RPMI7951 (cell line): ENCODE results near the gene TSEN34. TPM values are rescaled to one million over a fixed set of nuclear protein-coding genes. Genes with fewer than 3 reads are reported as not detected.
"Not testable (repeated sequence)": the region's sequence is repeated elsewhere in the genome, so short reads cannot be mapped to it uniquely, and the experiment has no call there.

Experiments used
- DNase-seq: peaks from one replicate; pipeline ENCODE4 v3.0.0-alpha.2; 2012; ENCODE audit warnings: low read depth
- total RNA-seq: library from RNA; depleted of rRNA; stranded (reverse); fragments of >200 nt; shearing (Covaris generic); gene quantifications from 2 replicates; pipeline ENCODE4 v1.2.3, GENCODE V29; 2014

Gene TSEN34
- total RNA-seq, 1 experiment from 2014 or later: 125 TPM

DNA sequence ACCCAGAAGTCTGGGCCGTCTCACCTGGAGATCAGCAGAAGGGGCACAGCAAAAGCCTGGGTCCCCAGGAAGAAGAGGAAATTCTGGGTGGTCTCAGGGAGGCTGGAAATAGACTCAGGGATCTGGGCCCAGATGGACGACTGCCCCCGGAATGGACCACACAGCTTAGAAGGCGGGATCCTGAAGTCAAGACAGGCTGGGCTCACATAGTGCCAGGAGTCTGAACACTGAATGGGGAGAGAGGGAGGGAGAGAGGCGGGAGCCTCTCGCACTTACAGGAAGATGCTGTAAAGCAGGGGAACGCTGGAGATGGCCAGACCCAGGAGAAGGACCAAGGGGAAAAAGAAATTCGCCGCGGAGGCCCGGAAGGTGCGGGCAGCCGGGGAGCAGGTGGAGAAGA, 30.3 kb upstream of the TSEN34 start:
- DNase-seq: no peak

DNA sequence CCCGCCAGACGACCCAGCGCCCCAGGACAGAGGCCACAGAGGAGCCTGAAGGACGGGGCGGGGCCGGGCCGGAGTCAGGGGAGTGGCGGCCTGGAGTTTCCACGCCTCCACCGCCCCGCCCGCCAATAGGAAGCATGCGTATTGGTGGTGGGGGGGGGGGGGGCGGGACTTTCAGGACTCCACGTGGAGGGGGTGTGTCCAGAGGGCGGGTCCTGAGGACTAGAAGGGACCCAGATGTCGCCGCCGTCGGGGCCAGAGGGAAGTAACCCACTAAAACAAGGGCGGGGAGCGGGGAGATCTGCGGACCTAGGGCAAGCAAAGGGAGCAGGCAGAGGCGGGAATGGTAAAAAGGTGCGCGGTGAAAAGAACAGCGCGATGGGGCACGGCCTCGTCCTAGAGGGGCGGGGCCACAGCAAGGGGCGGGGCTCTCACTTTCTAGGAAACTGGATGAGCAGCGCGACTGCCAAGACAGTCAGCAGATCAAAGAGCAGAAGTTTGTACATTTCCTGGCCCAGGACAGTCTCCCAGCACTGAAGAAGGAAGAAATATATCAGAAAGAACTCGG, 28.8 kb upstream of the TSEN34 start:
- peak; percentile 40 for DNase-seq

DNA sequence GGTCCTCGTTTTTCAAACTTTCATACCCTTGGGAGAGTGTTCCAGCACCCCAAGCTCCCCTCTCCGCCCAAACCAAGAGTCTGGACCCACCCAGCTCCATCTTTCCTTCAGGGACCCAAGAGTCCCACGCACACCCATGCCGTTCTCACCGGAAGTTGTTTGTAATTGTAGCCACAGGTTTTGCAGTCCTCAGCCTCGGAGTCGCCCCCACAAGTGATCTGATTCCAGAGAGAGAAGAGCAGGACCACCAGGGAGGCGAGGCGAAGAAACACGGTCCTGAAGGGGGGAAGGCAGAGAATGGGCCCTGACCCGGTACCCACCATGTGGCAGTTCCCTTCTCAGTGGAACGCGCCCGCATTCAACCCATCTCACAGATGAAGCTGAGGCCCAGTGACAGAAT, 28.2 kb upstream of the TSEN34 start:
- DNase-seq: no peak

DNA sequence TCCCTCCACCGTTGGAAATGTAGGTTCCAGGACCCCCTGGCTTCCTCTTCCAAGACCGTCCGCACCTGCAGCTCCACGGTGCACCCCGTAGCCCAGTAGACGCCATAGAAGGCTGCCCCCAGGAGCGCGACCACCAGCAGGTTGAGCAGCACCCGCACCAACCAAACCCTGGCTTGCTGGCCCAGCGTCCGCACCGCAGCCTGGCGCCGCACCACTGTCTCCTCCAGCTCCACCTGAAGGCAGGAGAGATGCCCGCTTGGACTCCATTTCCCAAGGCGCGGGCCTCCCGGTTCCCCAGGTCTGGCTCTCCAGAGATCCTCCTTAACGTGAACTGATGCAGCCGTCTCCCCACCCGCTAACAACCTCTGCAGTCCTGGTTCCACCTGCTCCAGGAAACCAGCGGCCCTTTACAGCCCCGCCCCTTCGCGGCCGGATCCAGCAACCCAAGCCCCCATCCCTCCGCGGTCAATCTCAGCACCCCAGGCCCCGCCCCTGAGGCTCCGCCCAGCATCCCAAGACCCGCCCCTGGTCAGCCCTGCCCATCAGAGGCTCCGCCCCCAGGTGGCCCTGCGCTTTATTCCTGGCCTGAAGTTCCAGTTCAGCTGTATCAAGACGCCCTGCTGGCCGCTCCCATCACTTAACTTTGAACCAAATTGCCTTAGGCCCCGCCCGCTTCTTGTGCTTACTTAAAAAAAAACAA, 26.6 kb upstream of the TSEN34 start:
- peak; percentile 31 for DNase-seq

DNA sequence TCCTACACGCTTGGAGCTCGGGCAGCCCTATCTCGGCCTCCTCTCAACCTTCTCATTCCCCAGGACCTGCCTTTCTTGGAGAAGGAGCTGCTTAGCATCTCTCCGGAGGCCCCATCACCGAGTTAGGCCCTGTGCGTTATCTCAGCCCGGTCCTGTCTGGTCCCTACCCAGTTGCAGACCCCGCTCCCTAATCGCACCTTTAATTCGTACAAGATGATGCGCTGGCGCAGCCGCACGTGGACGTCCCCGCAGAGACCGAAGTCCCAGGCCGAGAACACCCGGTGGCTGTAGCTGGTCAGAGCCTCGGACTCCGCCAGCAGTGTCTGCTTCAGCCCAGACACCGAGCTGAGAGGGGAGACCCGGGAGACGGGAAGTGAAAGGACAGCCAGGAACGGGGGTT, 25.9 kb upstream of the TSEN34 start:
- DNase-seq: no peak

DNA sequence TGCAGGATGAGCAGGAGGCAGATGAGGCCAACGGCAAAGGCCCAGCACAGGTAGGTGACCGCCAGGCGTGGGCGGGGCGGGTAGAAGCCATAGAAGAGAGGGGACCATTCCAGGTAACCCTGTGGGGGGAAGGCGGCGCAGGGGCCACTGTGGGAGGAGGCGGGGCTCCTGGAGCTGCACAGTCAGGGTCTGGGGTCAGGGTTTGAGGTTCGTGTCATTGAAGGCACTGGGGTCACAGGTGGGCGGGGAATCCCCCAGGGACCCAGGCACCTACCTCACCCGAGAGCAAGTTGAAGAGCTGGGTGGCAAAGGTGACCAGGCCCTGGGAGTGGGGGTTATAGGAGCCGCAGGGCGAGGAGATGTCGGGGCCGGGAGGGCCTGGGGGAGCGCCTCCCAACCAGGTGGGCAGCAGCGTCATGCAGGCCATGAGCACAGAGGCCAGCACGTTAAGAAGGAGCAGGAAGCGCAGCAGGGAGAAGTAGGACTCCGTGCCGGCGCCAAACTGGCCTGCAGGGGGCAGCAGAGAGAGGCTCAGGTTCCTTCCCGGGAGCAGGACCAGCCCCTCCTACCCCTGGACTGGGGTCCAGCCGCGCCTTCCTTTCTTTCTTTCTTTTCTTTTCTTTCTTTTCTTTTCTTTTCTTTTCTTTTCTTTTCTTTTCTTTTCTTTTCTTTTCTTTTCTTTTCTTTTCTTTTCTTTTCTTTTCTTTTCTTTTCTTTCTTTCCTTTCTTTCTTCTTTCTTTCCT, 22.8 kb upstream of the TSEN34 start:
- peak; percentile 80 for DNase-seq

DNA sequence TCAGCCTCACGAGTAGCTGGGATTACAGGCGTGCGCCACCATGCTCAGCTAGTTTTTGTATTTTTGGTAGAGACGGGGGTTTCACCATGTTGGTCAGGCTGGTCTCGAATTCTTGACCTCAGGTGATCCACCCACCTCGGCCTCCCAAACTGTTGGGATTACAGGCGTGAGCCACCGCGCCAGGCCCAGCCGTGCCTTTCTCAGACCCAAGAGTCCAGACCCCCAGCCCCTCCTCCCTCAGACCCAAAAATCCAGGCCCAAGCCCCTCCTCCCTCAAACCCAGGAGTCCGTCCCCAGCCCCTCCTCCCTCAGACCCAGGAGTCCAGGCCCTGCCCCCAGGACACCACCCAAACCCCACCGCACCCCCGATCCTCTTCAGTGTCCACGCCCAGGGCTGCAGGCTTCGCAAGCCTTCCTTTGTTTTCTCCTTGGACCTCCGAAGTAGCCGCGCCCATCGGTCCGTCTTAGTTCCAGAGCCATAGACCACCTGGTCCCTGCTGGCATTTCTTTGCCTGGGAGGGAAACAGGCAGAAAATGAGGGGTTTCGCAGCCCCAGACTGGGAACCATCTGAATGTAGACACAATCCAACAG, 21.9 kb upstream of the TSEN34 start:
- DNase-seq: no peak

DNA sequence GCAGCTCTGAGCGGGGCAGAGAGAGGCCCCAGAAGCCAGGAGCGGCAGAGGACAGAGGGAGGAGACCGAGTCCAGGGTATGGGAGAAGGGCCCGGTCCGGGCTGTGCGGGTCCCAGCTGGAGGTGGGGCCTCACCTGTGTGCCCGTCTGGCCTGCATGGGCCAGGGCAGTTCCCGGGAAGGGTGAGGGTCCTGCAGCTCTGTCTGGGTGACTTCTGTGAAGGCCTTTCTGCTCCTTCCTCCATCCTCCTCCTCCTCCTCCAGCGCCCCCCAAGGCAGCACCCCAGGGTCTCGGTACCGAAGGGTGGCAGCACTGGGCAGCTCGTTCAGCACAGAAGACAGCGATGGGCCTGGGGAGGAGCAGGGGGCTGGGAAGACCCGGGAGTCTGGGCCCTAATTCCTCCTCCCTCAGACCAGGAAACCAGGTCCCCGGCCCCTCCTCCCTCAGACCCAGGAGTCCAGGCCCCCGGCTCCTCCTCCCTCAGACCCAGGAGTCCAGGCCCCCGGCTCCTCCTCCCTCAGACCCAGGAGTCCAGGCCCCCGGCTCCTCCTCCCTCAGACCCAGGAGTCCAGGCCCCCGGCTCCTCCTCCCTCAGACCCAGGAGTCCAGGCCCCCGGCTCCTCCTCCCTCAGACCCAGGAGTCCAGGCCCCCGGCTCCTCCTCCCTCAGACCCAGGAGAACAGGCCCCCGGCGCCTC, 19.2 kb upstream of the TSEN34 start:
- not testable (repeated sequence) for DNase-seq

DNA sequence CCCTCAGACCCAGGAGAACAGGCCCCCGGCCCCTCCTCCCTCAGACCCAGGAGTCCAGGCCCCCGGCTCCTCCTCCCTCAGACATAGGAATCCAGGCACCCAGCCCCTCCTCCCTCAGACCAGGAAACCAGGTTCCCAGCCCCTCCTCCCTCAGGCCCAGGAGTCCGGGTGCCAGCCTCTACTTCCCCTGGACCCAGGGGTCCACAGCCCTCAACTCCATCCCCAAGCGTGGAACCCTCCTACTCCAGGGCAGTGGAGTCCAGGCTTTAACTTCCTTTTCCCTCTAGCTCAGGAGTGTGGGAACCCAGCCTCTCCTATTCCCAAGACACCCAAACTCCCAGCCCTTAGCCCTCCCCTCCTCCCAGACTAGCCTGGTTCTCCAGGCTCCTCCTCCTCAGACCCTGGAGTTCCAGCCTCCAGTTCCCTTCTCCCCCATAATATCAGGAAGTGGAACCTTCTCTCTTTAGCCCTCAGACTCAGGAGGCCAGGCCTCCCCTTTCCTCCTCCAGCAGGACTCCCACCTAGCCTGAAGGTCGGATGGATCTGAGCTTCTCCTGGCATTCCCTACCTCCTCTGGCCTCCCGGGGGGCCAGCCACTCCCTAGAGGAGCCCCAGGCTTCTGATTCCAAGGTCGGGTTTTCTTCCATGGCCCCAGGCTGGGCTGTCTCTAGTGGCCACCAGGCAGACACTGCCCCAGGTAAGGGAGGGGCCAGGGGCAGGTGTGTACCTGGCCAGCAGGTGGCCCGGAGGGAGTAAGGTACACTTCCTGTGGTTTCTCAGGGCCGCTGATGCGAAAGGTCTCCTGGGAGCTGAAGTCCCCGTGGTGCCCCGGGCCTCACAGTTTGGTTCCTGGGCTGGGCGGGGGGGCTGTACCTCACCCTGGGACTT, 18.4 kb upstream of the TSEN34 start, which contains the start of gene TMC4:
Gene TMC4, minus strand, starts transcription at position 690 of the 888 bp plus-strand sequence. Its CDS starts 43 bp downstream, at position 647.
- peak; percentile 36 for DNase-seq

DNA sequence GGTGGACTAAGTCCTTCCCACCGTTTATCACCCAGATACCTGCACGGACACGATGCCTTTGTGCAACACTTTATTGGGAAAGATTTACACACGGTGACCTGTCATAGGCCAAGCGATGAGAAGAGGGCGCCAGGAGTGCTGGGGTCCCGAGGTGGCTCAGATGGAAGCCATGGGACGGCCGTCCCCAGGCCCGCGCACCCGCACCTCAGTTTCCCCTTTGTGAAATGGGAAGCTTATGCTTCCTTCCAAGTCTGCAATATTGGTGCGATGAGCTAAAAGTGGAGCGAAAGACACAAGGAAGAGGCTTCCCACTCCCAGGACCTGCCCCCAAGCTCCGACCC, 17.8 kb upstream of the TSEN34 start:
- no peak for DNase-seq

DNA sequence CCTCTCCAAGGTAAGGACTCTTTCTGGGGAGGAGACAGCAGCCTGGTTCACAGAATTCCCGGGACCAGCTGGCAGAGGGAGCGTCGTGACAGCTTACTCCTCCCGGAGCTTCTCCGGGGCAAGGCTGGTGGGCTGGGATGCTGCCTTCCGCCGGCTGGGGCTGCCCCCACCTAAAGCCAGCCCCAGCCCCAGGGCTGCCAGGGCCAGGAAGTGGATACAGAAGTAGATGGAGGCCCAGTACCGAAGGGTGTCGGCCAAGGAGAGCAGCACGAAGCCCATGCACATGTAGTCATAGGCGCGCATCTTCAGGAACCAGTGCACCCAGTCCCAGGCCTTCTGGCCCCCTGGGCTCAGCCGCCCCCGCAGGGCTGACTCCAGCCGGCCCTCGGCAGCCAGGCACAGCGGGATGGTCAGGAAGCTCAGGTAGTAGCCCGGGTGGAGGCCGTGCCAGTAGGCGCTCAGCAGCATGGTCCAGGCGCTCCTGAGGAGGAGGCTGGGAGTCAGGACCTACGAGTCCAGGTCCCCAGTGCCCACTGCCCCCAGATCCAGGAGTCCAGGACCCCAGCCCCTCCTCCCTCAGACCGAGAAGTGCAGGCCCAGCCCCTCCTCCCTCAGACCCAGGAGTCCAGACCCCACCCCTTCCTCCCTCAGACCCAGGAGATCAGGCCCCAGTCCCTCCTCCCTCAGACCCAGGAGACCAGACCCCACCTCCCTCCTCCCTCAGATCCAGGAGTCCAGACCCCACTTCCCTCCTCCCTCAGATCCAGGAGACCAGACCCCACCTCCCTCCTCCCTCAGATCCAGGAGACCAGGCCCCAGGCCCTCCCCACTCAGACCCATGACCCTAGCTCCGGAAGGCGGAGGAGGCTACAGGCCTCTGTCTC, 16.9 kb upstream of the TSEN34 start:
- no peak for DNase-seq

DNA sequence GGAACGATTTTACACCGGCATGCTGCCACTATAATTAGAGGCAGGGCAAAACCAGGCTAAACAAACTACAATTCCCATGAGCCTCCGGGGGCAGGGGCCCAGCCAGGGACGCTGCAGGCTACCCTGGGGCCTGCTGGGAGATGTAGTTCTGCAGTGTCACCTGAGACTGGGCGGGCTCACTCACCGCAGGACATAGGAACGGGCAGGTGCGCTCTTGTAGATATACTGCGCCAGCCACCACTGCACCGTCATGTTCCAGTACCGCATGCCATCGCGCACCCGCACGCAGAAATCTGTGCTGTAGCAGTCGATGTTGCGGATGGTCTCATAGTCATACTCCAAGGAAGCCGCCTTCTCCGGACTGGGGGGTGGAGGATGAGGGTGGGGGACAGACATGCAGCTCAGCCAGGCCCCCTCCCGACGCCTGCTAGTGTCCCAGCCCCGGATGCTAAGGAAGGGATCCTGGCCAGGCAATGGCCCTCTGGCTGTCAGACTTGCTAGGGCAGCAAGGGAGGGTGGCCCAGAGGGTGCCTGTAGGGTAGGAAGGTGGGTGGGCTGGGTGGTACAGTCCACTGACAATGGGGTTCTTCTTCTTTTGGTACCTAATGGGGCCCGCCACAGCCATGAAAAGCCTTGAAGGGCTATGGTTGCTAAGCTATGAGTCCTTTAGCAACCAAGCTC, 12.4 kb upstream of the TSEN34 start:
- DNase-seq: no peak

DNA sequence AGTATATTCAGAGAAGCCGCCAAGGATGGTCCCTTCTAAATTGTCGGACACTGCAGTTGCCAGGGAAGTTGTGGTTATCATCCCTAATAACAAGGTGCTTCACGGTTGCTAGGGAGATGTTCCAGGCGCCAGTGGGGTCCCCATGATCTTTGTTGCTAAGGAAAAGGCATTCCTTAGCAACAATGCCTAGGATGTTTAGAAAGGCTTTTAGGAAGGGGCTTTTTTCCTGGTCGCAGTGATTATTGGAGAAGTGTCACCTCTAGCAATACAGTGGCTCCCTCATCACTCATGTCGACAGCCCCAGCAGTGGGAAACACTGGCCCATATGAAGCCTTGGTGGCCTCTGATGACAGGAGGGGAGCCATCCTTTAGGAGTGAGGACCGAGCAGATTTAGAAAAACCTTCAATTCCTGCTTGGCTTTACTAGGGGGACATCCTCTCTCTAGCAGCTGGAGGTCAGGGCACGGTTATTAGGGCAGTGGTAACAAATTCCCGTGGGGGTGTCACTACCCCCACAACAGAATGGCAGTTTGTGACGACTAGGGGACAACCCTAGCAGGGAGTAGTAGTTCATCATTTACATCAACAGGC, 11.8 kb upstream of the TSEN34 start:
- DNase-seq: no peak

DNA sequence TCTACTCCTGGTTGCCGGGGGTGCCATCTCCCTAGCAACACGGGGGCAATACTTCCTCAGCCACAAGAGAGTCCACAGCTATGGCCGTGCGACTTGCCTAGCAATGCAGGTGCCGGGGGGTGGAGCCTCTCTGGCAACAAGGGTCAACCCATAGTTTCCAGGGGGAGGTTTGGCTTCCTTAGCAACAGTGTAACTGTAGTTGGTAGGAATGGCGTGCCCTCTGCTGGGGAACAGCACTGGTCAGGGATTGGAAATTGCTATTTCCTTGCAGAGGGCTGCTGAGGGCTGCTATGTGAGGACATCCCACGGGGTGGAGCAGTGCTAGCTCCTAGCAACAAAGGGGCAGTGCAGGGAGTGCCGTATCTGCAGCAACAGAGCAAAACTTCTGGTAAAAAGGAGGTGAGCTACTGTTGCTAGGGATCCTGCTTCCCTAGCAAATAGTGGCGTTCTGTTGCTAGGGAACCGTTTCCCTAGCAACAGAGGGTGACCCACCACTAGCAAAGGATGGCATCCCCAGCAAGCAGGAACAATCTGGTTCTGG, 11.1 kb upstream of the TSEN34 start:
- peak; percentile 44 for DNase-seq

DNA sequence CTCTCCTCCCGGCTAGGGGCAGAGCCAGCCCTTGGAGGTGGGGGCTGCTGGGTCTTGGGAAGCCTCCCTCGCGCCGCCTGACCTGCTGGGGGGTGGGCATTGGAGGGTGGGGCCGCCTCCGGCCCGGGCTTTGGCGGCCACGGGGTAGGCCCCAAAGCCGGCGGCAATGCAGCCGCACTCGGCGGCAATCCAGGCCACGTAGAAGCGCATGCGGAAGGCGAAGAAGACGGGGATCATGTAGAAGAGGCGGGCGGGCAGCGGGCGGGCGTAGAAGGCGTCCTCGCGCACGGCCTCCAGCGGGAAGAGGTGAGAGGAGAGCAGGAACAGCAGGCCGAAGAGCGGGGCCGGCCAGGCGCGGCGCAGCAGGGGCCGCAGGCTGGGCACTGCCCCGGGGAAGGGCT, 10.4 kb upstream of the TSEN34 start:
- no peak for DNase-seq

DNA sequence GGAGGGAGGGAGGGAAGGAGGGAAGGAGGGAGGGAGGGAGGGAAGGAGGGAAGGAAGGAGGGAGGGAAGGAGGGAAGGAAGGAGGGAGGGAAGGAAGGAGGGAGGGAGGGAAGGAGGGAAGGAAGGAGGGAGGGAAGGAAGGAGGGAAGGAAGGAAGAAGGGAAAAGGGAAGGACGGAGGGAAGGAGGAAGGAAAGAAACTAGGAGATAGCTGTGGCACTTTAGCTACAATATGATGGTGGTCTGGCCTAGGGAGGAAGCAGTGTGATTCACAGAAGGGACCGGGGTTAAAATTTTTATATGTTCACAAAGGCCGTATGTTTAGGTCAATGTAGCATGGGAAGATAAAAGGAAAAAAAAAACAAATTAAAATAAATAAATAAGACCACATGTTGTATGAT, 9.2 kb upstream of the TSEN34 start:
- DNase-seq: not testable (repeated sequence)

DNA sequence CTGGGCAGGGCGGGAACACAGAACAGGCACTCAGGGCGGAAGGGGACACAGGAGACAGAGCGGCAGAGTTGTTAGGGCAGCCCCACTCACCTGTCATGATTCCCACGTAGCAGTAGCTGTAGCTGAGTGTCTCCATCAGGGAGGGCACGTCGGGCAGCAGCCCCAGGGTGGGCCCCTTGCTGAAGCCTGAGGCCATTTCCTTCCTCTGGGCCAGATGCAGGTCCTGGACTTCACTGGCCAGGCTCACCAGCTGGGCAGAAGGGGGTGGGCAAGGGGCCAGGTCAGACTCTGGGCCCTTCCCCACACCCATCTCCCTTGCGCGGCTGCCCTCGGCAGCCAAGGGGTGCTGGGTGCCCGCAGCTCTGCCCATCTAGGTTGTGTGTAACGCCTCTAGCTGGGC, 7.7 kb upstream of the TSEN34 start:
- DNase-seq: no peak

DNA sequence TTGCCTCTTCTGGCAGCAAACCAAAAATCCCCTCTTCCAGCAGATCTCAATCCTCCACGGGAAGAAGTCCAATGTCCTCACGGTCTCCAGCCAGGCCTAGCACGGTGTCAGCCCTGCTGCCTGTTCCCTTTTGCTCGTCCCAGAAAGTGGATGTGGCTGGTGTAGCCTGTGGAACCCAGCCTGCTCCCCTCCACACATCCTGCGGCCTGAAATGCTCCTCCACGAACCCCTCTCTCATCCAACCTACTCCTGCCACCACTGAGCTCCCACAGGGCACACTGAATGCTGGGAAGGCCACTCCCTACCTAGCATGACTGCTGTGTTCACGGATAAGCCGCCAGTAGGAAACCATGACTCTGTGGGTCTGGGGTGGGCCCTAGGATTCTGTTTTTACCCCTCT, 4.8 kb upstream of the TSEN34 start:
- no peak for DNase-seq

DNA sequence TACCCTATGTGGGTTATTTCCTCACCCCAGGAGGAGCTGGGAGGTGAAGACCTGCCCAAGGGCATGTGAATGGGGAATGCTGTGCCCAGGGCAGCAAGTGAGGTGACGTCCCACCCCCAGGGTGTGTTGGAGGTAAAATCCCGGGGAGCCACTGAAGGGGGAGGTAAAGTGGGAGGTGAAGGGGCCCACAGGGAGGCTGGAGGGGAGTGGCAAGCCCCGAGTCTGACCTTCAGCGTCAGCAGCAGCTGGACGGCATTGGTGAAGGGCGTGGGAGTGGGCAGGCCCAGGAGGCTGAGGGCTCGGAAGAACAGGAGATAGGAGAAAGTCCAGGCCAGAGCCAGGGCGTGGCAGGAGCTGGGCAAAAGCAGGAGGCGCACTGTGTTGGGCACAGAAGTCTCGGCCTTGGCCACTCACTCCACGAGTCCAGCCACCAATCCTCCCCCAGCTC, 4.2 kb upstream of the TSEN34 start:
- DNase-seq: no peak
